GM12878 (cell line): ENCODE results near the gene ANO7. TPM values are rescaled to one million over a fixed set of nuclear protein-coding genes. Genes with fewer than 3 reads are reported as not detected.

Experiments
- ATAC-seq: fragments of 200-7000 bp; cut with Tn5 transposase; 3 replicates; pipeline ENCODE4 v1.9.1; 2020; ENCODE audit warnings: mild to moderate bottlenecking, moderate library complexity
- BruUV-seq: library from RNA; stranded (reverse); fragments of 400-500 nt; replicated peaks from 2 replicates; lab custom pipeline; 2021; lab: Mats Ljungman, UMichigan
- CTCF ChIA-PET: fragments of 300-600 bp; sonication (Branson Sonifier 250); formaldehyde crosslinking; extraction: SDS; loops from one replicate; lab custom pipeline; 2021; ENCODE audit warnings: inconsistent platforms; lab: Yijun Ruan, JAX
- POLR2A ChIA-PET: fragments of 350-600 bp; formaldehyde crosslinking; extraction: SDS; loops from one replicate; lab custom pipeline; 2021; ENCODE audit warnings: inconsistent platforms; lab: Charles Lee
- RAD21 ChIA-PET: fragments of 300-600 bp; sonication (Branson Sonifier 250); formaldehyde crosslinking; loops from one replicate; lab custom pipeline; 2023; ENCODE audit warnings: antibody characterized with exemption; ENCODE audit not compliant: unreplicated experiment; lab: Charles Lee
- SMC1A ChIA-PET: fragments of 300-600 bp; sonication (Branson Sonifier 250); formaldehyde crosslinking; loops from one replicate; lab custom pipeline; 2023; ENCODE audit not compliant: unreplicated experiment, uncharacterized antibody; lab: Charles Lee
- DNase-seq: peaks from one replicate; pipeline ENCODE4 v3.0.0-alpha.2; 2011; ENCODE audit warnings: low read depth, low spot score
- FAIRE-seq: peaks from 3 replicates; lab custom pipeline; 2011; peaks lifted over from hg19 to GRCh38; lab: Jason Lieb, UNC
- H2AFZ ChIP-seq: 2 replicates; pipeline ENCODE4 v1.6.0; 2011; ENCODE audit warnings: low read depth, low read length, control low read depth; ENCODE audit not compliant: control insufficient read depth
- H3K27ac ChIP-seq: 2 replicates; pipeline ENCODE4 v1.5.1; 2011; ENCODE audit warnings: control low read depth; ENCODE audit not compliant: control insufficient read depth, insufficient read depth
- H3K27me3 ChIP-seq, 2 experiments: replicated peaks in 1 of 2; 2 replicates each; pipeline versions ENCODE4 v1.6.0 to v1.6.1; 2011; ENCODE audit warnings: low read length in 1 of 2; ENCODE audit not compliant: control insufficient read depth in 2 of 2, insufficient read depth in 2 of 2
- H3K36me3 ChIP-seq, 2 experiments: 2 replicates each; pipeline ENCODE4 v1.5.1; 2011; ENCODE audit warnings: low read length in 1 of 2; ENCODE audit not compliant: control insufficient read depth in 2 of 2, insufficient read depth in 2 of 2
- H3K4me1 ChIP-seq: 2 replicates; pipeline ENCODE4 v1.6.1; 2011; ENCODE audit warnings: mild to moderate bottlenecking, low read length, moderate library complexity, mixed read lengths; ENCODE audit not compliant: control insufficient read depth, insufficient read depth
- H3K4me2 ChIP-seq: 2 replicates; pipeline ENCODE4 v1.6.0; 2011; ENCODE audit warnings: control low read depth; ENCODE audit not compliant: control insufficient read depth, insufficient read depth
- H3K4me3 ChIP-seq: fragments of 200-600 bp; sonication (generic); 2 replicates; pipeline ENCODE4 v1.5.1; 2016
- H3K79me2 ChIP-seq: 2 replicates; pipeline ENCODE4 v1.6.0; 2011; ENCODE audit warnings: low read length; ENCODE audit not compliant: control insufficient read depth, insufficient read depth
- H3K9ac ChIP-seq: 2 replicates; pipeline ENCODE4 v1.8.0; 2011; ENCODE audit warnings: low read length, control low read depth, mixed read lengths; ENCODE audit not compliant: control insufficient read depth, insufficient read depth
- H3K9me3 ChIP-seq: replicated peaks from 3 replicates; pipeline ENCODE4 v1.5.1; 2011; ENCODE audit warnings: mild to moderate bottlenecking, low read length; ENCODE audit not compliant: control insufficient read depth, insufficient read depth
- H4K20me1 ChIP-seq: 2 replicates; pipeline ENCODE4 v1.6.0; 2011; ENCODE audit not compliant: control insufficient read depth, insufficient read depth
- CHD4 ChIP-seq: fragments of 200-600 bp; sonication (generic); IDR thresholded peaks from 2 replicates; pipeline ENCODE4 v1.6.1; 2016; ENCODE audit warnings: mild to moderate bottlenecking
- IRF4 ChIP-seq: IDR thresholded peaks from 2 replicates; pipeline ENCODE4 v1.6.1; 2011; ENCODE audit warnings: low read depth, low read length
- IRF5 ChIP-seq: fragments of 450-650 bp; IDR thresholded peaks from 2 replicates; pipeline ENCODE4 v1.6.1; 2017; ENCODE audit warnings: borderline replicate concordance
- MEF2A ChIP-seq: IDR thresholded peaks from 2 replicates; pipeline ENCODE4 v1.6.1; 2011; ENCODE audit warnings: low read depth, mild to moderate bottlenecking, low read length, moderate library complexity; ENCODE audit not compliant: insufficient read depth
- MYC ChIP-seq: IDR thresholded peaks from 2 replicates; pipeline ENCODE4 v1.6.1; 2011; ENCODE audit warnings: mild to moderate bottlenecking, low read length, moderate library complexity, inconsistent platforms; ENCODE audit not compliant: insufficient read depth, insufficient replicate concordance, insufficient read length, severe bottlenecking
- RFX5 ChIP-seq: IDR thresholded peaks from 2 replicates; pipeline ENCODE4 v1.6.1; 2011; ENCODE audit warnings: low read depth, low read length, improper control_type of control experiment
- TBL1XR1 ChIP-seq: IDR thresholded peaks from 2 replicates; pipeline ENCODE4 v1.6.1; 2012; ENCODE audit warnings: low read depth, low read length, improper control_type of control experiment
- TCF3 ChIP-seq: IDR thresholded peaks from 2 replicates; pipeline ENCODE4 v1.6.1; 2012; ENCODE audit warnings: low read depth, mild to moderate bottlenecking, low read length, borderline replicate concordance; ENCODE audit not compliant: insufficient read depth
- ZZZ3 ChIP-seq: IDR thresholded peaks from 2 replicates; pipeline ENCODE4 v1.6.1; 2011; ENCODE audit warnings: low read depth; ENCODE audit not compliant: control insufficient read depth, insufficient read length
- WGBS: methylation state at CpG from one replicate; pipeline ENCODE4 v1.1.6; 2016; ENCODE audit warnings: low lambda C conversion rate; ENCODE audit not compliant: insufficient replicate concordance, insufficient coverage; ENCODE audit errors: missing lambda C conversion rate; 5-methylcytosine and 5-hydroxymethylcytosine counted together
- in situ Hi-C: fragments of 300-500 bp; cut with MboI; formaldehyde crosslinking; loops from 9 replicates; pipeline ENCODE4 v1.14.3; 2018; ENCODE audit warnings: mixed read lengths
- intact Hi-C: fragments of 100-400 bp; cut with micrococcal nuclease; formaldehyde crosslinking; loops from one replicate; pipeline ENCODE4 v1.14.2; 2022; ENCODE audit not compliant: unreplicated experiment
- polyA plus RNA-seq, 11 experiments: library from polyadenylated mRNA; depleted of rRNA in 4 of 11; unstranded in 6 of 11; stranded (reverse) in 5 of 11; fragments of >200 nt; fragmentation: Nextera tagmentation in 4 of 11; fragmentation: Illumina TruSeq in 1 of 11; extraction: Ambion mirVana in 4 of 11; extraction: Trizol in 1 of 11; gene quantifications; 1 replicate in 1 of 11; 2 replicates in 10 of 11; pipeline versions ENCODE4 v1.2.1 to v1.2.3, GENCODE V29; 2011 to 2016; ENCODE audit warnings: inconsistent platforms in 2 of 11, missing spikeins in 2 of 11, low read depth in 1 of 11
- total RNA-seq, 4 experiments: library from RNA; depleted of rRNA in 3 of 4; stranded (reverse); fragments of >200 nt in 3 of 4; fragmentation: Illumina TruSeq in 1 of 4; extraction: Trizol in 1 of 4; gene quantifications; 2 replicates each; pipeline versions ENCODE4 v1.2.1 to v1.2.3, GENCODE V29; 2013 to 2021
- TF ChIP-seq, protein P1 (sequence below): fragments of 450-650 bp; IDR thresholded peaks from 2 replicates; pipeline ENCODE4 v1.6.1; 2016; ENCODE audit warnings: mild to moderate bottlenecking
- TF ChIP-seq, protein P2 (sequence below): fragments of 450-650 bp; IDR thresholded peaks from 2 replicates; pipeline ENCODE4 v1.6.1; 2017; ENCODE audit warnings: mild to moderate bottlenecking, low read depth, inconsistent platforms; ENCODE audit not compliant: poor library complexity, severe bottlenecking

The ANO7 gene
- total and polyA plus RNA-seq, 10 of the 15 experiments (the other 5 are each of a cell fraction or from before 2014, with no cell fraction given) = 0.08 to 1.4 (median 0.44) TPM

GRCh38 chr2:241191081-241191480 lies 2.6 kb downstream of the ANO7 start:
- no TSS peak for BruUV-seq
- ATAC-seq = no peak
- DNase-seq = no peak

More at GRCh38 chr2:241191081-241191480, 2.6 kb downstream of the ANO7 start:
- Histone ChIP-seq H3K9ac (no peak overlapping the region), H2AFZ (no peak overlapping the region), H3K36me3 (no peaks in the 10 kb centered on the region), H3K9me3 (no peaks in the 10 kb centered on the region), H4K20me1 (no peaks in the 10 kb centered on the region), H3K27ac (no peak overlapping the region), H3K27me3 (no peaks in the 10 kb centered on the region), H3K79me2 (no peaks in the 10 kb centered on the region), H3K4me2 (no peak overlapping the region), H3K4me1 (no peaks in the 10 kb centered on the region), H3K4me3 (no peak overlapping the region)
- TF ChIP-seq RFX5 = no peak
- no peak for TF ChIP-seq CHD4
- TF ChIP-seq MEF2A = no peak
- no peak for TF ChIP-seq IRF4
- TF ChIP-seq TBL1XR1 = no peak
- no peak for TF ChIP-seq IRF5
- no peak for TF ChIP-seq MYC
- TF ChIP-seq, protein P1, sequence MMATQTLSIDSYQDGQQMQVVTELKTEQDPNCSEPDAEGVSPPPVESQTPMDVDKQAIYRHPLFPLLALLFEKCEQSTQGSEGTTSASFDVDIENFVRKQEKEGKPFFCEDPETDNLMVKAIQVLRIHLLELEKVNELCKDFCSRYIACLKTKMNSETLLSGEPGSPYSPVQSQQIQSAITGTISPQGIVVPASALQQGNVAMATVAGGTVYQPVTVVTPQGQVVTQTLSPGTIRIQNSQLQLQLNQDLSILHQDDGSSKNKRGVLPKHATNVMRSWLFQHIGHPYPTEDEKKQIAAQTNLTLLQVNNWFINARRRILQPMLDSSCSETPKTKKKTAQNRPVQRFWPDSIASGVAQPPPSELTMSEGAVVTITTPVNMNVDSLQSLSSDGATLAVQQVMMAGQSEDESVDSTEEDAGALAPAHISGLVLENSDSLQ = no peak
- TF ChIP-seq TCF3 = no peak
- TF ChIP-seq ZZZ3 = no peak
- TF ChIP-seq, protein P2, sequence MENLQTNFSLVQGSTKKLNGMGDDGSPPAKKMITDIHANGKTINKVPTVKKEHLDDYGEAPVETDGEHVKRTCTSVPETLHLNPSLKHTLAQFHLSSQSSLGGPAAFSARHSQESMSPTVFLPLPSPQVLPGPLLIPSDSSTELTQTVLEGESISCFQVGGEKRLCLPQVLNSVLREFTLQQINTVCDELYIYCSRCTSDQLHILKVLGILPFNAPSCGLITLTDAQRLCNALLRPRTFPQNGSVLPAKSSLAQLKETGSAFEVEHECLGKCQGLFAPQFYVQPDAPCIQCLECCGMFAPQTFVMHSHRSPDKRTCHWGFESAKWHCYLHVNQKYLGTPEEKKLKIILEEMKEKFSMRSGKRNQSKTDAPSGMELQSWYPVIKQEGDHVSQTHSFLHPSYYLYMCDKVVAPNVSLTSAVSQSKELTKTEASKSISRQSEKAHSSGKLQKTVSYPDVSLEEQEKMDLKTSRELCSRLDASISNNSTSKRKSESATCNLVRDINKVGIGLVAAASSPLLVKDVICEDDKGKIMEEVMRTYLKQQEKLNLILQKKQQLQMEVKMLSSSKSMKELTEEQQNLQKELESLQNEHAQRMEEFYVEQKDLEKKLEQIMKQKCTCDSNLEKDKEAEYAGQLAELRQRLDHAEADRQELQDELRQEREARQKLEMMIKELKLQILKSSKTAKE = no peak
- RAD21 ChIA-PET = no interaction called here
- FAIRE-seq = no peak
- SMC1A ChIA-PET = no interaction called here
- intact Hi-C loops = no loop called here
- CTCF ChIA-PET = no interaction called here
- in situ Hi-C loops = no loop called here
- POLR2A ChIA-PET = no interaction called here
- 37% methylated on average over 9 of the region's 14 CpGs for WGBS
